SU-DHL-6 (cell line): ENCODE data around the gene FHOD3.

Experiments
- H2AFZ ChIP-seq: fragments of 200-600 bp; sonication (generic); 2 replicates; pipeline ENCODE4 v1.6.1; 2014; ENCODE audit warnings: low read depth, mild to moderate bottlenecking, moderate library complexity, mixed read lengths, antibody characterized with exemption, low read length; ENCODE audit not compliant: severe bottlenecking
- H3F3A ChIP-seq: fragments of 200-600 bp; shearing (Covaris generic); 2 replicates; pipeline ENCODE4 v1.6.0; 2016; ENCODE audit warnings: antibody characterized with exemption, mild to moderate bottlenecking; ENCODE audit not compliant: insufficient read depth
- H3K27ac ChIP-seq: fragments of 200-600 bp; sonication (generic); 2 replicates; pipeline ENCODE4 v1.5.1; 2016; ENCODE audit warnings: low read depth, mild to moderate bottlenecking, low read length, moderate library complexity, mixed read lengths
- H3K27me3 ChIP-seq: fragments of 200-600 bp; sonication (generic), shearing (Covaris generic); 2 replicates; pipeline ENCODE4 v1.6.0; 2014; ENCODE audit warnings: mild to moderate bottlenecking, low read length
- H3K36me3 ChIP-seq: fragments of 200-600 bp; sonication (generic); 2 replicates; pipeline ENCODE4 v1.6.1; 2014; ENCODE audit warnings: mild to moderate bottlenecking, low read length, mixed read lengths
- H3K4me2 ChIP-seq: fragments of 300-600, 200-600 bp; shearing (Covaris generic), sonication (generic); 2 replicates; pipeline ENCODE4 v1.6.0; 2014; ENCODE audit warnings: low read length, low read depth, mild to moderate bottlenecking; ENCODE audit not compliant: poor library complexity, severe bottlenecking
- H3K4me3 ChIP-seq: fragments of 200-600 bp; sonication (generic); 2 replicates; pipeline ENCODE4 v1.5.1; 2014; ENCODE audit warnings: antibody characterized with exemption, low read length, mild to moderate bottlenecking, mixed read lengths; ENCODE audit not compliant: insufficient read depth, poor library complexity, severe bottlenecking
- H3K79me2 ChIP-seq: fragments of 200-600 bp; sonication (generic); 2 replicates; pipeline ENCODE4 v1.6.1; 2014; ENCODE audit warnings: mild to moderate bottlenecking, low read length, moderate library complexity; ENCODE audit not compliant: insufficient read depth
- H3K9ac ChIP-seq: fragments of 200-600 bp; sonication (generic); 2 replicates; pipeline ENCODE4 v1.7.0; 2014; ENCODE audit warnings: mild to moderate bottlenecking, low read length
- H3K9me2 ChIP-seq: fragments of 200-600 bp; sonication (generic); replicated peaks from 2 replicates; pipeline ENCODE4 v1.6.1; 2014; ENCODE audit warnings: low read length; ENCODE audit not compliant: insufficient read depth
- H3K9me3 ChIP-seq: fragments of 200-600 bp; sonication (generic); 2 replicates; pipeline ENCODE4 v1.6.1; 2014; ENCODE audit warnings: low read length, mixed read lengths; ENCODE audit not compliant: insufficient read depth
- H4K20me1 ChIP-seq: fragments of 200-600 bp; sonication (generic); 2 replicates; pipeline ENCODE4 v1.6.1; 2014; ENCODE audit warnings: low read depth, mild to moderate bottlenecking, antibody characterized with exemption, low read length, moderate library complexity, mixed read lengths
- CTCF ChIP-seq: fragments of 200-600 bp; sonication (generic); IDR thresholded peaks from one replicate; pipeline ENCODE4 v1.5.1; 2017; ENCODE audit warnings: antibody characterized with exemption, mild to moderate bottlenecking, low read length, moderate library complexity; ENCODE audit not compliant: insufficient read depth, poor library complexity, severe bottlenecking
- EZH2phosphoT487 ChIP-seq: fragments of 200-600 bp; sonication (generic), shearing (Covaris generic); conservative IDR thresholded peaks from 2 replicates; pipeline ENCODE4 v1.6.1; 2018; ENCODE audit warnings: mild to moderate bottlenecking, antibody characterized with exemption, low read length, moderate library complexity, mixed read lengths

Gene FHOD3

GRCh38 chr18:36527740-36528455, 230.4 kb downstream of the FHOD3 start:
- Histone ChIP-seq H4K20me1 (no peaks in the 10 kb centered on the region), H3K36me3 (no peaks in the 10 kb centered on the region), H2AFZ (no peak overlapping the region), H3K9ac (no peak overlapping the region), H3K4me2 (no peak overlapping the region), H3K79me2 (no peaks in the 10 kb centered on the region), H3K9me3 (no peaks in the 10 kb centered on the region), H3F3A (no peaks in the 10 kb centered on the region), H3K27ac (no peak overlapping the region), H3K9me2 (no peaks in the 10 kb centered on the region), H3K27me3 (no peaks in the 10 kb centered on the region), H3K4me3 (no peak overlapping the region)
- TF ChIP-seq CTCF: no peak
- TF ChIP-seq EZH2phosphoT487: no peak

- Histone ChIP-seq H3K36me3 (no peaks in the 10 kb centered on the region), H3K9ac (no peak overlapping the region)
- no peak for TF ChIP-seq EZH2phosphoT487
- no peak for TF ChIP-seq CTCF
Observed at GRCh38 chr18:36529747-36530146, 232.2 kb downstream of the FHOD3 start.

GRCh38 chr18:36530676-36531405, 233.3 kb downstream of the FHOD3 start:
- Histone ChIP-seq H3K9ac (no peak overlapping the region), H3K4me2 (no peak overlapping the region)
- TF ChIP-seq CTCF: no peak
- TF ChIP-seq EZH2phosphoT487: no peak

More at GRCh38 chr18:36529747-36530146, 232.2 kb downstream of the FHOD3 start:
- Histone ChIP-seq H3K9me3 (no peaks in the 10 kb centered on the region), H3K9me2 (no peaks in the 10 kb centered on the region), H3K4me2 (no peak overlapping the region), H3F3A (no peaks in the 10 kb centered on the region), H3K27ac (no peak overlapping the region), H3K4me3 (no peak overlapping the region), H3K27me3 (no peaks in the 10 kb centered on the region), H2AFZ (no peak overlapping the region), H4K20me1 (no peaks in the 10 kb centered on the region), H3K79me2 (no peaks in the 10 kb centered on the region)

More at GRCh38 chr18:36530676-36531405, 233.3 kb downstream of the FHOD3 start:
- H3F3A ChIP-seq: no peaks in the 10 kb centered on the region
- H3K27me3 ChIP-seq: no peaks in the 10 kb centered on the region
- H2AFZ ChIP-seq: no peak overlapping the region
- H3K27ac ChIP-seq: no peak overlapping the region
- H4K20me1 ChIP-seq: no peaks in the 10 kb centered on the region
- no peaks in the 10 kb centered on the region for H3K79me2 ChIP-seq
- H3K9me2 ChIP-seq: no peaks in the 10 kb centered on the region
- no peaks in the 10 kb centered on the region for H3K36me3 ChIP-seq
- no peaks in the 10 kb centered on the region for H3K9me3 ChIP-seq
- no peak overlapping the region for H3K4me3 ChIP-seq
